ENCODE data around the gene SYAP1. TPM values are rescaled to one million over a fixed set of nuclear protein-coding genes. Genes with fewer than 3 reads are reported as not detected.

Gene SYAP1
- total and polyA plus RNA-seq, 2 experiments from 2014 or later: 18.0 to 48.3 TPM

GRCh38 chrX:16807548-16807947 is 88.1 kb downstream of the SYAP1 start (continued):
- TF ChIP-seq, protein P1, sequence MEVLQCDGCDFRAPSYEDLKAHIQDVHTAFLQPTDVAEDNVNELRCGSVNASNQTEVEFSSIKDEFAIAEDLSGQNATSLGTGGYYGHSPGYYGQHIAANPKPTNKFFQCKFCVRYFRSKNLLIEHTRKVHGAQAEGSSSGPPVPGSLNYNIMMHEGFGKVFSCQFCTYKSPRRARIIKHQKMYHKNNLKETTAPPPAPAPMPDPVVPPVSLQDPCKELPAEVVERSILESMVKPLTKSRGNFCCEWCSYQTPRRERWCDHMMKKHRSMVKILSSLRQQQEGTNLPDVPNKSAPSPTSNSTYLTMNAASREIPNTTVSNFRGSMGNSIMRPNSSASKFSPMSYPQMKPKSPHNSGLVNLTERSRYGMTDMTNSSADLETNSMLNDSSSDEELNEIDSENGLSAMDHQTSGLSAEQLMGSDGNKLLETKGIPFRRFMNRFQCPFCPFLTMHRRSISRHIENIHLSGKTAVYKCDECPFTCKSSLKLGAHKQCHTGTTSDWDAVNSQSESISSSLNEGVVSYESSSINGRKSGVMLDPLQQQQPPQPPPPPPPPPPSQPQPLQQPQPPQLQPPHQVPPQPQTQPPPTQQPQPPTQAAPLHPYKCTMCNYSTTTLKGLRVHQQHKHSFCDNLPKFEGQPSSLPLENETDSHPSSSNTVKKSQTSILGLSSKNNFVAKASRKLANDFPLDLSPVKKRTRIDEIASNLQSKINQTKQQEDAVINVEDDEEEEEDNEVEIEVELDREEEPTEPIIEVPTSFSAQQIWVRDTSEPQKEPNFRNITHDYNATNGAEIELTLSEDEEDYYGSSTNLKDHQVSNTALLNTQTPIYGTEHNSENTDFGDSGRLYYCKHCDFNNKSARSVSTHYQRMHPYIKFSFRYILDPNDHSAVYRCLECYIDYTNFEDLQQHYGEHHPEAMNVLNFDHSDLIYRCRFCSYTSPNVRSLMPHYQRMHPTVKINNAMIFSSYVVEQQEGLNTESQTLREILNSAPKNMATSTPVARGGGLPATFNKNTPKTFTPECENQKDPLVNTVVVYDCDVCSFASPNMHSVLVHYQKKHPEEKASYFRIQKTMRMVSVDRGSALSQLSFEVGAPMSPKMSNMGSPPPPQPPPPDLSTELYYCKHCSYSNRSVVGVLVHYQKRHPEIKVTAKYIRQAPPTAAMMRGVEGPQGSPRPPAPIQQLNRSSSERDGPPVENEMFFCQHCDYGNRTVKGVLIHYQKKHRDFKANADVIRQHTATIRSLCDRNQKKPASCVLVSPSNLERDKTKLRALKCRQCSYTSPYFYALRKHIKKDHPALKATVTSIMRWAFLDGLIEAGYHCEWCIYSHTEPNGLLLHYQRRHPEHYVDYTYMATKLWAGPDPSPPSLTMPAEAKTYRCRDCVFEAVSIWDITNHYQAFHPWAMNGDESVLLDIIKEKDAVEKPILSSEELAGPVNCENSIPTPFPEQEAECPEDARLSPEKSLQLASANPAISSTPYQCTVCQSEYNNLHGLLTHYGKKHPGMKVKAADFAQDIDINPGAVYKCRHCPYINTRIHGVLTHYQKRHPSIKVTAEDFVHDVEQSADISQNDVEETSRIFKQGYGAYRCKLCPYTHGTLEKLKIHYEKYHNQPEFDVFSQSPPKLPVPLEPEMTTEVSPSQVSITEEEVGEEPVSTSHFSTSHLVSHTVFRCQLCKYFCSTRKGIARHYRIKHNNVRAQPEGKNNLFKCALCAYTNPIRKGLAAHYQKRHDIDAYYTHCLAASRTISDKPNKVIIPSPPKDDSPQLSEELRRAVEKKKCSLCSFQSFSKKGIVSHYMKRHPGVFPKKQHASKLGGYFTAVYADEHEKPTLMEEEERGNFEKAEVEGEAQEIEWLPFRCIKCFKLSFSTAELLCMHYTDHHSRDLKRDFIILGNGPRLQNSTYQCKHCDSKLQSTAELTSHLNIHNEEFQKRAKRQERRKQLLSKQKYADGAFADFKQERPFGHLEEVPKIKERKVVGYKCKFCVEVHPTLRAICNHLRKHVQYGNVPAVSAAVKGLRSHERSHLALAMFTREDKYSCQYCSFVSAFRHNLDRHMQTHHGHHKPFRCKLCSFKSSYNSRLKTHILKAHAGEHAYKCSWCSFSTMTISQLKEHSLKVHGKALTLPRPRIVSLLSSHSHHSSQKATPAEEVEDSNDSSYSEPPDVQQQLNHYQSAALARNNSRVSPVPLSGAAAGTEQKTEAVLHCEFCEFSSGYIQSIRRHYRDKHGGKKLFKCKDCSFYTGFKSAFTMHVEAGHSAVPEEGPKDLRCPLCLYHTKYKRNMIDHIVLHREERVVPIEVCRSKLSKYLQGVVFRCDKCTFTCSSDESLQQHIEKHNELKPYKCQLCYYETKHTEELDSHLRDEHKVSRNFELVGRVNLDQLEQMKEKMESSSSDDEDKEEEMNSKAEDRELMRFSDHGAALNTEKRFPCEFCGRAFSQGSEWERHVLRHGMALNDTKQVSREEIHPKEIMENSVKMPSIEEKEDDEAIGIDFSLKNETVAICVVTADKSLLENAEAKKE (CRISPR knock-in tag; IDR thresholded peaks at IDR 0.05): no peak
- TF ChIP-seq REST (IDR thresholded peaks at IDR 0.05; ENCODE audit: unreplicated experiment): no peak

DNA sequence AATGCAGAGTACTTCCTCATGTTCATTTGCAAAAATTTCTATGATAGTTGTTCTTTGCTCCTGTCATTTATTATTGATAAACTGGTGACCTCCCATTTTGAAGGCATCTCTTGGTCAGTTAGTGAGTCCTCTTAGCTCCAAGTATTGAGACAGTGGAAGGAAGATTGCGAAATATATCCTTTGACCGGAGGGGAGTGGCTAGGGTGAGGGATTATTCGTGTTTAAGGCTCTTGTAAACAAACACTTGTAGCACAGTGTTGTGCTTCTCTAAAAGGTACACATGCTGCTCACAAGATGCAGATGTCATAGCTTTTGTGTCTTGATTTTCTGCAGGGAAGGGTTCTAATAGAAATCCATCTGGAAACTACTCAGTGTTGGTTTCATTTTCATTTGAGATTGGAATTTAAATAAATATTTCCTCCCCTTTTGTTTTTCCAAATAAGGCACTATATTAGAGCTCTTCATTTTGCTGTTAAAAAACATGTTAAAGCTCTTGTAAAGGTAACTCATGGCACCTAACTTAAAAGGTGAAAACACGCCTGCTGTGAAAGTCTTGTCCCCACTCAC is 88.6 kb downstream of the SYAP1 start:
- no peak overlapping the region for H3K4me3 Mint-ChIP-seq
- no peaks in the 10 kb centered on the region for H3K36me3 ChIP-seq (ENCODE audit: insufficient read depth)
- H3K27ac Mint-ChIP-seq: no peak overlapping the region
- H3K4me1 Mint-ChIP-seq: peaks cover 12% of the 10 kb centered on the region
- peaks cover 2% of the 10 kb centered on the region; the same call in 1 of the 2 replicates for H4K20me1 ChIP-seq (replicated peaks; ENCODE audit: insufficient read depth)
- H3K27me3 ChIP-seq (ENCODE audit: insufficient read depth): no peaks in the 10 kb centered on the region
- no peak for DNase-seq (ENCODE audit: low spot score)
- no peaks in the 10 kb centered on the region for H3F3A ChIP-seq (replicated peaks; ENCODE audit: low read depth)
- peaks cover 2% of the 10 kb centered on the region for H3K27me3 Mint-ChIP-seq (ENCODE audit: insufficient read depth, low read depth, poor library complexity)
- H3K4me2 ChIP-seq: no peak overlapping the region
- H2AFZ ChIP-seq: no peak overlapping the region
- H3K4me3 ChIP-seq: no peak overlapping the region
- peak; percentile 31; the same call in 2 of the 3 replicates for ATAC-seq
- H3K9me2 ChIP-seq (ENCODE audit: insufficient read depth): no peaks in the 10 kb centered on the region
- H3K9me3 Mint-ChIP-seq: no peaks in the 10 kb centered on the region
- H3K79me2 ChIP-seq (replicated peaks; ENCODE audit: insufficient read depth): peaks cover 91% of the 10 kb centered on the region
- no peak overlapping the region for H3K27ac ChIP-seq (ENCODE audit: low read depth)
- peaks cover 22% of the 10 kb centered on the region; the same call in 2 of the 3 replicates for H3K36me3 Mint-ChIP-seq (ENCODE audit: low read depth)
- 0 out of 2 replicates have a peak, but pooled peaks cover 3% of the 10 kb centered on the region for H3K4me1 ChIP-seq (ENCODE audit: insufficient read depth)
- TF ChIP-seq REST (IDR thresholded peaks at IDR 0.05; ENCODE audit: unreplicated experiment) (no peak), ZNF114 (CRISPR knock-in tag; IDR thresholded peaks at IDR 0.05) (no peak), NANOG (IDR thresholded peaks at IDR 0.05; ENCODE audit: borderline replicate concordance) (no peak), ZNF331 (CRISPR knock-in tag; IDR thresholded peaks at IDR 0.05; ENCODE audit: low read depth) (no peak)
- TF ChIP-seq, protein P2, sequence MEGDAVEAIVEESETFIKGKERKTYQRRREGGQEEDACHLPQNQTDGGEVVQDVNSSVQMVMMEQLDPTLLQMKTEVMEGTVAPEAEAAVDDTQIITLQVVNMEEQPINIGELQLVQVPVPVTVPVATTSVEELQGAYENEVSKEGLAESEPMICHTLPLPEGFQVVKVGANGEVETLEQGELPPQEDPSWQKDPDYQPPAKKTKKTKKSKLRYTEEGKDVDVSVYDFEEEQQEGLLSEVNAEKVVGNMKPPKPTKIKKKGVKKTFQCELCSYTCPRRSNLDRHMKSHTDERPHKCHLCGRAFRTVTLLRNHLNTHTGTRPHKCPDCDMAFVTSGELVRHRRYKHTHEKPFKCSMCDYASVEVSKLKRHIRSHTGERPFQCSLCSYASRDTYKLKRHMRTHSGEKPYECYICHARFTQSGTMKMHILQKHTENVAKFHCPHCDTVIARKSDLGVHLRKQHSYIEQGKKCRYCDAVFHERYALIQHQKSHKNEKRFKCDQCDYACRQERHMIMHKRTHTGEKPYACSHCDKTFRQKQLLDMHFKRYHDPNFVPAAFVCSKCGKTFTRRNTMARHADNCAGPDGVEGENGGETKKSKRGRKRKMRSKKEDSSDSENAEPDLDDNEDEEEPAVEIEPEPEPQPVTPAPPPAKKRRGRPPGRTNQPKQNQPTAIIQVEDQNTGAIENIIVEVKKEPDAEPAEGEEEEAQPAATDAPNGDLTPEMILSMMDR (conservative IDR thresholded peaks at IDR 0.05; ENCODE audit: low read depth in 2 of 2): no peak
